Measurements from ENCODE around the gene ACOXL.

DNA sequence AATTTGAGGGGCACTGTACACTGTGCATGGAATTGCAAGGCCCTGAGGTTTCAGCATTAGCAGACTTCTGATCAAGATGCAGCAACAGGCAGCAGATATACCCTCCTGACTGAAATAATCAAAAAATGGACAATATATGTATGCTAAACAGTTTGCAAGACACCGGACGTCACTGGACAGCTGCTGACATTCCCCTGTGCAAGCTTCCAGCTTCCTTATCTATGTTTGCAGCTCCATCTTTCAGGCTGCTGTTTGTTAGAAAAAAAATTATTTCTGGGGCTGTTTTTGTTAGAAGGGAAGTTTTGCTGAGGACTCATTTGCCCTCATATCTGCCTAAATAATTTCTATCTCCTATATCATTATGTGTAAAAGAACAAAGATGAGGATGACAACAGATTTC is 208.9 kb downstream of the ACOXL start:
- TF ChIP-seq YY1 (IDR thresholded peaks at IDR 0.05; ENCODE audit: low read depth, low read length), result no peak
- no peak for TF ChIP-seq JUN (IDR thresholded peaks at IDR 0.05; ENCODE audit: low read depth, low read length)
- no peak for TF ChIP-seq ZNF274 (IDR thresholded peaks at IDR 0.05; ENCODE audit: borderline replicate concordance, extremely low read depth, low read length)
- no peak for TF ChIP-seq SIX5 (IDR thresholded peaks at IDR 0.05; ENCODE audit: low read depth, low read length)
- no peak for TF ChIP-seq HDAC2 (IDR thresholded peaks at IDR 0.05; ENCODE audit: borderline replicate concordance in 1 of 2, low read depth in 2 of 2, low read length in 2 of 2)
